OCI-LY3 (cell line): ENCODE results near the gene SEL1L2.

ENCODE experiments used
- H2AFZ ChIP-seq: fragments of 200-600, 300-600 bp; shearing (Covaris generic); 2 replicates; pipeline ENCODE4 v1.6.0; 2014; ENCODE audit warnings: antibody characterized with exemption, low read depth, low read length
- H3K27ac ChIP-seq: fragments of 200-600, 300-600 bp; sonication (generic); 2 replicates; pipeline ENCODE4 v1.5.1; 2014; ENCODE audit warnings: mild to moderate bottlenecking, low read length, moderate library complexity, mixed read lengths
- H3K27me3 ChIP-seq: fragments of 200-600, 300-600 bp; sonication (generic); 2 replicates; pipeline ENCODE4 v1.6.1; 2014; ENCODE audit warnings: low read depth, low read length, mixed read lengths
- H3K36me3 ChIP-seq: fragments of 200-600, 300-600 bp; sonication (generic); replicated peaks from 2 replicates; pipeline ENCODE3; 2014; ENCODE audit warnings: low read depth, low read length, mixed read lengths
- H3K4me1 ChIP-seq: fragments of 300-600, 200-600 bp; sonication (generic); 2 replicates; pipeline ENCODE4 v1.6.1; 2014; ENCODE audit warnings: low read length, mixed read lengths
- H3K4me2 ChIP-seq: fragments of 200-600, 300-600 bp; sonication (generic); 2 replicates; pipeline ENCODE4 v1.6.1; 2014; ENCODE audit warnings: low read length, mixed read lengths
- H3K4me3 ChIP-seq: fragments of 300-600, 200-600 bp; sonication (generic); 2 replicates; pipeline ENCODE4 v1.5.1; 2014; ENCODE audit warnings: antibody characterized with exemption, mild to moderate bottlenecking, low read length, moderate library complexity
- H3K79me2 ChIP-seq: fragments of 300-600, 200-600 bp; shearing (Covaris generic); 2 replicates; pipeline ENCODE4 v1.6.1; 2014; ENCODE audit warnings: mild to moderate bottlenecking, low read length, mixed read lengths
- H3K9ac ChIP-seq: fragments of 300-600, 200-600 bp; shearing (Covaris generic); 2 replicates; pipeline ENCODE4 v1.6.0; 2014; ENCODE audit warnings: mild to moderate bottlenecking, low read length, moderate library complexity
- H3K9me3 ChIP-seq: fragments of 200-600, 300-600 bp; shearing (Covaris generic); 2 replicates; pipeline ENCODE4 v1.6.1; 2014; ENCODE audit warnings: low read length, mixed read lengths; ENCODE audit not compliant: insufficient read depth
- H4K20me1 ChIP-seq: fragments of 200-600, 300-600 bp; sonication (generic); 2 replicates; pipeline ENCODE4 v1.6.1; 2016; ENCODE audit warnings: low read length, mixed read lengths; ENCODE audit not compliant: insufficient read depth
- EZH2phosphoT487 ChIP-seq: fragments of 200-600 bp; shearing (Covaris generic); IDR thresholded peaks from 2 replicates; pipeline ENCODE4 v1.6.1; 2018; ENCODE audit warnings: antibody characterized with exemption, mixed run types, low read depth
- TF ChIP-seq, protein P1 (sequence below): fragments of 200-600, 300-600 bp; sonication (generic); IDR thresholded peaks from 2 replicates; pipeline ENCODE4 v1.5.1; 2014; ENCODE audit warnings: antibody characterized with exemption, low read length, low read depth

SEL1L2 gene

DNA sequence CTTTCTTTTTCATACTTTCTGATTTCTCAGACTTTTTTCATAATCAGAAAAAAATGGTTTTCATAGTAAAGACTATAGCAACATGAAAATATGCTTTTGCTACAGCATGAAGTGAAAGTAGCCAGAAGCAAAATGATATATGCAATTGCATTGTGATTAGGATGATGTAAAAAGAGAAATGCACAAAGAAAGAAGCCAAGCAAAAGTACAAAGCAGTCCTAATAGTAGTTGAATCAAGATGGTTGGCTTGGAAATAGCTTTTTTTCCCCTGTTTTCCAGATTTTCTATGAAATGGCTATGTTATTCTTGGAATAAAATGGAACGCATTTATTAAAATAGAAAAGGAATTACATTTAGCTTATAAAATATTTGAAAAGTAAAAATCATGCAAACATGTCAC is 77.3 kb downstream of the SEL1L2 start:
- Histone ChIP-seq H4K20me1 (no peaks in the 10 kb centered on the region), H3K9me3 (no peaks in the 10 kb centered on the region), H3K27me3 (peaks cover 46% of the 10 kb centered on the region), H3K4me3 (no peak overlapping the region), H3K4me2 (no peak overlapping the region), H3K79me2 (no peaks in the 10 kb centered on the region), H3K4me1 (peaks cover 6% of the 10 kb centered on the region), H3K27ac (no peak overlapping the region), H3K9ac (no peak overlapping the region), H2AFZ (no peak overlapping the region), H3K36me3 (no peaks in the 10 kb centered on the region)
- TF ChIP-seq, protein P1, sequence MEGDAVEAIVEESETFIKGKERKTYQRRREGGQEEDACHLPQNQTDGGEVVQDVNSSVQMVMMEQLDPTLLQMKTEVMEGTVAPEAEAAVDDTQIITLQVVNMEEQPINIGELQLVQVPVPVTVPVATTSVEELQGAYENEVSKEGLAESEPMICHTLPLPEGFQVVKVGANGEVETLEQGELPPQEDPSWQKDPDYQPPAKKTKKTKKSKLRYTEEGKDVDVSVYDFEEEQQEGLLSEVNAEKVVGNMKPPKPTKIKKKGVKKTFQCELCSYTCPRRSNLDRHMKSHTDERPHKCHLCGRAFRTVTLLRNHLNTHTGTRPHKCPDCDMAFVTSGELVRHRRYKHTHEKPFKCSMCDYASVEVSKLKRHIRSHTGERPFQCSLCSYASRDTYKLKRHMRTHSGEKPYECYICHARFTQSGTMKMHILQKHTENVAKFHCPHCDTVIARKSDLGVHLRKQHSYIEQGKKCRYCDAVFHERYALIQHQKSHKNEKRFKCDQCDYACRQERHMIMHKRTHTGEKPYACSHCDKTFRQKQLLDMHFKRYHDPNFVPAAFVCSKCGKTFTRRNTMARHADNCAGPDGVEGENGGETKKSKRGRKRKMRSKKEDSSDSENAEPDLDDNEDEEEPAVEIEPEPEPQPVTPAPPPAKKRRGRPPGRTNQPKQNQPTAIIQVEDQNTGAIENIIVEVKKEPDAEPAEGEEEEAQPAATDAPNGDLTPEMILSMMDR = no peak
- TF ChIP-seq EZH2phosphoT487 = no peak

DNA sequence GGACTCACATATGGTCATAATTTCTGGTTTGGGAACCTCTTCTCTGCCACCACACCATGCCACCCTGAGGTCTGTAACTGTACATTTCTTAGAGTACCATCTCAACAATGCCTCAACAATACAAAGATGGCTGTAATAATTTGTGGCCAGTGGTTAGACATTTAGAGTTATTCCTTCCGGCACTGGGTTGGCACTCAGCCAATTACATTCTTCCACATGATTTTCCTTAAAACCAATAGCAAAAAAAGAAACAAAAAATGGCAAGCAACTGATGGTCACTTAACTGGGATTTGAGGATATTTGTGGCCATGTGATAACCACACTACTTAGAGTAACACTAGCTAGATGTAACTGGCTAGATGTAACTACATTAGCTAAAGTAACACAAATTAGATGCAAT is 79.9 kb downstream of the SEL1L2 start:
- H2AFZ ChIP-seq = no peak overlapping the region
- no peak overlapping the region for H3K4me2 ChIP-seq
- no peaks in the 10 kb centered on the region for H3K9me3 ChIP-seq
- no peaks in the 10 kb centered on the region for H3K36me3 ChIP-seq
- no peak for TF ChIP-seq EZH2phosphoT487
- TF ChIP-seq, protein P1 = no peak
- no peaks in the 10 kb centered on the region for H3K4me1 ChIP-seq
- H3K27me3 ChIP-seq = peaks cover 42% of the 10 kb centered on the region
- H4K20me1 ChIP-seq = no peaks in the 10 kb centered on the region
- H3K27ac ChIP-seq = no peak overlapping the region
- no peaks in the 10 kb centered on the region for H3K79me2 ChIP-seq
- H3K4me3 ChIP-seq = no peak overlapping the region
- H3K9ac ChIP-seq = no peak overlapping the region

DNA sequence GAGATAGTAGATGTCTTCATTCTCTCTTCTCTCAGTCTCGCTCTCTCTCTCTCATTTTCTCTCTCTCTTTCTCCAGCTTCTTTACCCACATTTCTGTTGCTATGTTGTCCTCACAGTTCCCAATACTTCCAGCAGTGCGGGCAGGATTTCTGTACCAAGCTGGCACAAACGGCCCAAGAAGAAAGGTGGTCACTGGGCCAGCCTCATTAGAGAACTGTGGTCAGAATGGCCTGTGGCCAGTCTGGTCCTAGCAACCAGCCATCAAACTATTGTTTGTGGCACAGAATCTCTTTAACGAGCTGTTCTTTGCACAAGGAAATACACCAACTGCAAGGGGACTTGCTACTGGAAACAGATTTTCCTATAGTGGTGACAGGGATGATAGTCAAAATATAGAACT is 81.3 kb downstream of the SEL1L2 start:
- TF ChIP-seq EZH2phosphoT487 = no peak
- TF ChIP-seq, protein P1 = no peak
- Histone ChIP-seq H3K9ac (no peak overlapping the region), H4K20me1 (no peaks in the 10 kb centered on the region), H3K4me1 (no peaks in the 10 kb centered on the region), H3K9me3 (no peaks in the 10 kb centered on the region), H3K79me2 (no peaks in the 10 kb centered on the region), H3K27me3 (peaks cover 38% of the 10 kb centered on the region), H3K4me3 (no peak overlapping the region), H3K27ac (no peak overlapping the region), H2AFZ (no peak overlapping the region), H3K36me3 (no peaks in the 10 kb centered on the region), H3K4me2 (no peak overlapping the region)

- no peaks in the 10 kb centered on the region for H3K4me1 ChIP-seq
- H3K36me3 ChIP-seq = no peaks in the 10 kb centered on the region
- peaks cover 20% of the 10 kb centered on the region for H3K27me3 ChIP-seq
- no peak overlapping the region for H3K4me3 ChIP-seq
- no peak overlapping the region for H3K9ac ChIP-seq
- H2AFZ ChIP-seq = no peak overlapping the region
- no peak overlapping the region for H3K27ac ChIP-seq
- TF ChIP-seq, protein P1 = no peak
- TF ChIP-seq EZH2phosphoT487 = no peak
- H3K79me2 ChIP-seq = no peaks in the 10 kb centered on the region
- no peaks in the 10 kb centered on the region for H4K20me1 ChIP-seq
- no peaks in the 10 kb centered on the region for H3K9me3 ChIP-seq
- no peak overlapping the region for H3K4me2 ChIP-seq
Observed at GRCh38 chr20:13904766-13905165, 85.6 kb downstream of the SEL1L2 start.
